ENCODE measurements around the gene ZNF441. TPM values are rescaled to one million over a fixed set of nuclear protein-coding genes. Genes with fewer than 3 reads are reported as not detected.
"Not testable (repeated sequence)": the region's sequence is repeated elsewhere in the genome, so short reads cannot be mapped to it uniquely, and the experiment has no call there.

ZNF441 gene
- total RNA-seq, 2 experiments from 2014 or later = 6.7 to 9.4 TPM

DNA sequence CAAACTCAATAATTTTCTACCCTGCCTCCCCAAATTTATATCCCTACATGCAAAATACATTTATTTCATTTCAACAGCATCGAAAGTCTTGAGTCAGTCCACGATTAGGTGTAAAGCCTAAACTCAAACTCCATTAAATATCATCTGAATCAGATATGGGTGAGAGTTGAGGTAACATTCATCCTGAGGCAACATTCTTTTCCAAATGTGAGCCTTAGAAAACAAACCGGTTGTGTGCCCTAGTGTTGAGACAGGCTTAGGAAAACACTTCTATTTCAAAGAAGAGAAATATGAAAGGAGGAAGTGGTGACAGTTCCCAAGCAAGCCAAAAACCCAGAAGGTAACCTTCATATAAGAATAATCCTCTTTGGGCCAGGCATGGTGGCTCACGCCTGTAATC is 12.1 kb upstream of the ZNF441 start:
- H3K4me3 Mint-ChIP-seq = no peak overlapping the region
- DNase-seq (no peak), ATAC-seq (no peak)
- H3K27ac Mint-ChIP-seq = no peak overlapping the region
- H3K4me1 Mint-ChIP-seq = no peaks in the 10 kb centered on the region
- CTCF ChIA-PET = no interaction called here
- H3K36me3 Mint-ChIP-seq = peaks cover 9% of the 10 kb centered on the region
- peaks cover 8% of the 10 kb centered on the region for H3K27me3 Mint-ChIP-seq
- peaks cover 33% of the 10 kb centered on the region for H3K9me3 Mint-ChIP-seq (ENCODE audit: low read depth)

DNA sequence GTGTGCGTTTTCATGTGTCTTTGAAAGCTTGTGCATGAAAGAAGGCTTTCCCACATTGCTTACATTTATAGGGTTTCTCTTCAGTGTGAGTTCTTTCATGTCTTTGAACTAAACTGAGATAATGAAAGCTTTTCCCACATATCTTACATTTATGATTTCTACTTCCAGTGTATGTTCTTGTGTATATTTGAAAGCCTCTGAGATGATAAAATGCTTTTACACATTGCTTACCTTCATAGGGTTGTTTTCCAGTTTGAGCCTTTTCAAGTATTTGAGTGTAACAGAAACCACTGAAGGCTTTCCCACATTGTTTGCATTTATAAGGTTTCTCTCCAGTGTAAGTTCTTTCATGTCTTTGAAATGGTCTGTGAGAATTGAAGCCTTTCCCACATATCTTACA is 9.8 kb upstream of the ZNF441 start:
- H3K4me3 Mint-ChIP-seq = no peak overlapping the region
- no peak for ATAC-seq
- H3K27me3 Mint-ChIP-seq = peaks cover 2% of the 10 kb centered on the region
- no peaks in the 10 kb centered on the region for H3K4me1 Mint-ChIP-seq
- CTCF ChIA-PET = interaction anchor here (1.2 kb wide), 1 partner anchor 10 kb away, joined by 3 read pairs; the partner anchor contains the start of gene ZNF441
- peaks cover 26% of the 10 kb centered on the region for H3K9me3 Mint-ChIP-seq (ENCODE audit: low read depth)
- no peak overlapping the region for H3K27ac Mint-ChIP-seq
- H3K36me3 Mint-ChIP-seq = peaks cover 9% of the 10 kb centered on the region
- no peak for DNase-seq

DNA sequence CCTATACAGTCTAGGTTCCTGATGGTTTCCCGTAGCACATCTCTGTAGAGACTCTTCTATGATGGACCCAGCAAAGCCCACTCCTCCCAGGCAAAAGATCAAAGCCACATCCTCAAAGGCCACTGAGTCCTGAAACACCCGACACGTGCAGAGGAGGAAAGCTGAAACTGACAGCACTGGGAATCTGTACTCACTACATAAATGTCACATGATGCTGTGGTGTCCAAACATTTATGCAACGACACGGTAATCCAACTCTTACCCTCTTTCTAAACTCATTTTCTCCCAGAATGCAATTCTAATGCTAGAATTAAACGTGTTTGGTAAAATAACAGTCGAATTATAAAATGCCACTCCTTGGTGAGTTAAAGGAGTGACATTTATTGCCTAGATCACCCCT is 7.0 kb upstream of the ZNF441 start:
- CTCF ChIA-PET = no interaction called here

DNA sequence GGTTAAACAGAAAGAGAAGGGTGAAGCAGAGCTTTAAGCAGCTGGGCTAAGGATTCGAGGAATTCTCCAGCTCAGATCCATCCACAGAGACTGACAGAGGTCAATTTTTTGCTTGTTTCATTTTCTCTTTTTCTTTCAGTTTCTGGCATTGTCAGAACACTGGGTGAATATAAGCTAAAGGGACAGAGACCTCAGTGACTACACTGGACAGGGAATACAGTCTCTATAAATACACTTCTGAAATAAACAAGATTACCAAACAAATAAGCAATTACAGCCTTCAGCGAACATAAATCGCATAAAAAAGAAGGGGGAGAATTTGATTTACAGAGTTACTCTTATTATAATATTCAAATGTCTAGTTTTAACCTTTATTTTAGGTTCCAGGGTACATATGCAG is 3.7 kb upstream of the ZNF441 start:
- H3K4me1 Mint-ChIP-seq = peaks cover 11% of the 10 kb centered on the region
- CTCF ChIA-PET = no interaction called here
- DNase-seq (no peak), ATAC-seq (no peak)
- H3K27ac Mint-ChIP-seq = no peak overlapping the region
- H3K27me3 Mint-ChIP-seq = peaks cover 7% of the 10 kb centered on the region
- H3K36me3 Mint-ChIP-seq = peaks cover 11% of the 10 kb centered on the region
- H3K9me3 Mint-ChIP-seq (ENCODE audit: low read depth) = peaks cover 14% of the 10 kb centered on the region
- H3K4me3 Mint-ChIP-seq = no peak overlapping the region

More for the DNA sequence above, 7.0 kb upstream of the ZNF441 start:
- Mint-ChIP-seq H3K27ac (no peak overlapping the region), H3K36me3 (peaks cover 7% of the 10 kb centered on the region), H3K27me3 (peaks cover 4% of the 10 kb centered on the region), H3K9me3 (ENCODE audit: low read depth) (peaks cover 27% of the 10 kb centered on the region), H3K4me3 (no peak overlapping the region), H3K4me1 (no peaks in the 10 kb centered on the region)
- no peak for DNase-seq
- no peak for ATAC-seq

DNA sequence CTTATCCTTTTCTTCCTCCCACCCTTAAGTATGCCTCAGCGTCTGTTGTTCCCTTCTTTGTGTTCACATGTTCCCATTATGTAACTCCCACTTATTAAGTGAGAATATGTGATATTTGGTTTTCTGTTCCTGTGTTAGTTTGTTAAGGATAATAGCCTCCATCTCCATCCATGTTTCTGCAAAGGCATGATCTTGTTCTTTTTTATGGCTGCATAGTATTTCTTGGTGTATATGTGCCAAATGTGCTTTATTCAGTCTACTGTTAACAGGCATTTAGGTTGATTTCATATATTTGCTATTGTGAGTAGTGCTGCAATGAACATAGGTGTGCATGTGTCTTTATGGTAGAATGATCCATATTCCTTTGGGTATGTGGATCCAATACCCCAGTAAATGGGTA is 3.2 kb upstream of the ZNF441 start:
- Mint-ChIP-seq H3K36me3 (peaks cover 15% of the 10 kb centered on the region), H3K4me3 (no peak overlapping the region)

DNA sequence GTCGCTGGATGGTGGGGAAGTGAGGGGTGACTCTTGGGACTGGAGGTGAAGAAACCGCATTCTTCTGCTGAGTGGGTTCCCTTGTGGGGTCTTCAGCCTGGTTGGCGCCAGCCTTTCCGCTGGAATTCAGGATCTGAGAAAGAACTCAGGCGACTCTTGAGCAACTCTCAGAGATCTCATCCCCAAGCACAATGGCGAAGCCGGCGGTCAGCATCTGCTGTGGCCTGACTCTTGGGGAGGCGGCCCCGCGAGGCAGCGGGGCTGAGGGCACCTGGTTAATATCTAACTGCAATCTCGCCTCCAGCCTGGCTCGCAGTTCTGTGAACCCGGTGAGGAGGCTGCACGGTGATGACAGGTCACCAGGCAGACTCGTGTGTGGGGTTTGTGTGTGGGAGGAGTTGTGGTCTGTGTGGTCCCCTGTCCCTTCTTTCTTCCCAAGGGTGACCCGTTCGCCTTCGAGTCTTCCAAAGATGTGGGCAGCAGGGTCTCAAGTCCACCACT is 883 bp downstream of the ZNF441 start:
- peaks cover 7% of the 10 kb centered on the region for H3K27me3 Mint-ChIP-seq
- H3K27ac Mint-ChIP-seq = peak overlapping the region; percentile 86
- peak overlapping the region; percentile 94 for H3K4me3 Mint-ChIP-seq
- peaks cover 44% of the 10 kb centered on the region for H3K36me3 Mint-ChIP-seq
- CTCF ChIA-PET = interaction anchor here (1.4 kb wide), 1 partner anchor 11 kb away, joined by 3 read pairs; no protein-coding TSS in a partner anchor
- peaks cover 29% of the 10 kb centered on the region for H3K9me3 Mint-ChIP-seq (ENCODE audit: low read depth)
- peak; percentile 55 for DNase-seq
- ATAC-seq = no peak
- H3K4me1 Mint-ChIP-seq = peaks cover 15% of the 10 kb centered on the region

More for the DNA sequence above, 3.2 kb upstream of the ZNF441 start:
- DNase-seq (no peak), ATAC-seq (no peak)
- CTCF ChIA-PET = interaction anchor here (1.1 kb wide), 1 partner anchor 34 kb away, joined by 5 read pairs; the partner anchor contains the start of gene ZNF491
- Mint-ChIP-seq H3K9me3 (ENCODE audit: low read depth) (peaks cover 14% of the 10 kb centered on the region), H3K27ac (no peak overlapping the region), H3K27me3 (peaks cover 7% of the 10 kb centered on the region), H3K4me1 (peaks cover 15% of the 10 kb centered on the region)

DNA sequence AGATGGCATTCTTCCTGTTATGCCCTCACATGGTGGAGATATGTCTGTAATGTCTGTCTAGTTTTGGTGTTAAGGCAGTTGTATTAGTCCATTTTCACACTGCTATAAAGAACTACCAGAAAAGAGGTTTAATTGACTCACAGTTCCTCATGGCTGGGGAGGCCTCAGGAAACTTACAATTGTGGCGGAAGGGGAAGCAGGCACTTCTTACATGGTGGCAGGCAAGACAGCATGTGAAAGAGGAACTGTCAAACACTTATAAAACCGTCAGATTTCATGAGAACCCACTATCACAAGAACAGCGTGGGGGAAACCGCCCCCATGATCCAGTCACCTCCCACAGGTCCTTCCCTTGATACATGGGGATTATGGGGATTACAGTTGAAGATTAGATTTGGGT is 3.2 kb downstream of the ZNF441 start:
- H3K4me3 Mint-ChIP-seq = no peak overlapping the region
- CTCF ChIA-PET = no interaction called here
- H3K9me3 Mint-ChIP-seq (ENCODE audit: low read depth) = peaks cover 36% of the 10 kb centered on the region
- peaks cover 15% of the 10 kb centered on the region for H3K4me1 Mint-ChIP-seq
- no peak for ATAC-seq
- peaks cover 57% of the 10 kb centered on the region for H3K36me3 Mint-ChIP-seq
- DNase-seq = no peak
- H3K27me3 Mint-ChIP-seq = peaks cover 1% of the 10 kb centered on the region
- H3K27ac Mint-ChIP-seq = no peak overlapping the region

DNA sequence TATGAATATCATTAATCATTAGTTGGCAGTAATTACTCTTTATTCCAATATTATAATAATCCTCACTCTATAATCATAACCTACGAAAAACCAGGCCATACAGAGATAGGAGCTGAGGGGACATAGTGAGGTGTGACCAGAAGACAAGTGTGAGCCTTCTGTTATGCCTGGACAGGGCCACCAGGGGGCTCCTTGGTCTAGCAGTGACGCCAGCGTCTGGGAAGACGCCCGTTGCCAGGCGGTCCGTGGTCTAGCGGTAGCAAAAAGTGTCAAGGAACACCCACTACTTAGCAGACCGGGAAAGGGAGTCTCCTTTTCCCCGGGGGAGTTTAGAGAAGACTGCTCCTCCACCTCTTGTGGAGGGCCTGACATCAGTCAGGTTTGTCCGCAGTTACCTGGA is 4.7 kb downstream of the ZNF441 start:
- CTCF ChIA-PET, H3K27ac Mint-ChIP-seq, H3K4me3 Mint-ChIP-seq, ATAC-seq, DNase-seq, H3K27me3 Mint-ChIP-seq: not testable (repeated sequence)
- H3K9me3 Mint-ChIP-seq (ENCODE audit: low read depth) = peaks cover 36% of the 10 kb centered on the region
- H3K36me3 Mint-ChIP-seq = peaks cover 64% of the 10 kb centered on the region
- H3K4me1 Mint-ChIP-seq = peaks cover 13% of the 10 kb centered on the region

DNA sequence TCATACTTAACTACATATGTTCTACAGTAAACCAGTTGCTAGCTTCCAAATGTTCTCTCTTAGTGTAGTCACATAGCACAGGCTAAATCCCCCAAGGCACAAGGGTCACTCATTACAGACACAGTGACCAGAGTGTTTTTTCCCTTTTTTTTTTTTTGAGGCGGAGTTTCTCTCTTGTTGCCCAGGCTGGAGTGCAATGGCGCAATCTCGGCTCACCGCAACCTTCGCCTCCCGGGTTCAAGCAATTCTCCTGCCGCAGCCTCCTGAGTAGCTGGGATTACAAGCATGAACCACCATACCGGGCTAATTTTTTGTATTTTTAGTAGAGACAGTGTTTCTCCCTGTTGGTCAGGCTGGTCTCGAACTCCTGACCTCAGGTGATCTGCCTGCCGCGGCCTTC is 9.9 kb downstream of the ZNF441 start:
- H3K4me1 Mint-ChIP-seq, H3K4me3 Mint-ChIP-seq, H3K27ac Mint-ChIP-seq, H3K27me3 Mint-ChIP-seq, CTCF ChIA-PET, ATAC-seq, DNase-seq: not testable (repeated sequence)
- Mint-ChIP-seq H3K36me3 (peaks cover 86% of the 10 kb centered on the region), H3K9me3 (ENCODE audit: low read depth) (peaks cover 51% of the 10 kb centered on the region)

DNA sequence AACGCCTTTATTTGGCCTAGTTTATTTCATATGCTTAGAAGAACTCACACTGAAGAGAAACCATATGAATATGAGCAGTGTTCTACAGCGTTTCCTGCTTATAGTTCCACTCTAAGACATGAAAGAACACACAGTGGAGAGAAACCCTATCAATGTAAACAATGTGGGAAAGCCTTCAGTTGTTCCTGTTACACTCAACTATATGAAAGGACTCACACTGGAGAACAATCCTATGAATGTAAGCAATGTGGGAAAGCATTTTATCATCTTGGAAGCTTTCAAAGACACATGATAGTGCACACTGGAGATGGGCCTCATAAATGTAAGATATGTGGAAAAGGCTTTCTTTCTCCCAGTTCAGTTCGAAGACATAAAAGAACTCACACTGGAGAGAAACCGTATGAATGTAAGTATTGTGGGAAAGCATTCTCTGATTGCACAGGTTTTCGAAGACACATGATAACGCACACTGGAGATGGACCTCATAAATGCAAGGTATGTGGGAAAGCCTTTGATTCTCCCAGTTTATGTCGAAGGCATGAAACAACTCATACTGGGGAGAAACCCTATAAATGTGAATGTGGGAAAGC is 13.7 kb downstream of the ZNF441 start:
- no peak overlapping the region for H3K4me3 Mint-ChIP-seq
- no peak overlapping the region for H3K27ac Mint-ChIP-seq
- no peaks in the 10 kb centered on the region for H3K4me1 Mint-ChIP-seq
- no peaks in the 10 kb centered on the region for H3K27me3 Mint-ChIP-seq
- H3K9me3 Mint-ChIP-seq (ENCODE audit: low read depth) = peaks cover 53% of the 10 kb centered on the region
- no peak for ATAC-seq
- CTCF ChIA-PET = no interaction called here
- DNase-seq = no peak
- peaks cover 83% of the 10 kb centered on the region for H3K36me3 Mint-ChIP-seq

DNA sequence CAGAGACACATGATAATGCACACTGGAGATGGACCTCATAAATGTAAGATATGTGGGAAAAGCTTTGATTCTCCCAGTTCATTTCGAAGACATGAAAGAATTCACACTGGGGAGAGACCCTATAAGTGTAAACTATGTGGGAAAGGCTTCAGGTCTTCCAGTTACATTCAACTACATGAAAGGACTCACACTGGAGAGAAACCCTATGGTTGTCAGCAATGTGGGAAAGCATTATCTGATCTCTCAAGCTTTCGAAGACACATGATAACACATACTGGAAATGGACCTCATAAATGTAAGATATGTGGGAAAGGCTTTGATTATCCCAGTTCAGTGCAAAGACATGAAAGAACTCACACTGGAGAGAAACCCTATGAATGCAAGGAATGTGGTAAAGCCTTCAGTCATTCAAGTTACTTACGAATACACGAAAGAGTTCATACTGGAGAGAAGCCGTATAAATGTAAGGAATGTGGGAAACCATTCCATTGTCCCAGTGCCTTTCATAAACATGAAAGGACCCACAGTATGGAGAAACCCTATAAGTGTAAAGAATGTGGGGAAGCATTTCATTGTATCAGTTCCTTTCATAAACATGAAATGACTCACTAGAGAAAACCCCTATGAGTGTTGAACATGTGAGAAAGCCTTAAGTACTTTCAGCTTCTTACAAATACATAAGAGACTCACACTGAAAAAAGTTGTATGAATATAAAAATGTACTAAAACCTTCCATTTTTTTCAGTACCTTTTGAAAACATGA is 14.7 kb downstream of the ZNF441 start:
- H3K36me3 Mint-ChIP-seq = peaks cover 79% of the 10 kb centered on the region
- no peaks in the 10 kb centered on the region for H3K27me3 Mint-ChIP-seq
- H3K4me3 Mint-ChIP-seq = no peak overlapping the region
- CTCF ChIA-PET = no interaction called here
- H3K4me1 Mint-ChIP-seq = no peaks in the 10 kb centered on the region
- DNase-seq = no peak
- H3K27ac Mint-ChIP-seq = no peak overlapping the region
- peaks cover 53% of the 10 kb centered on the region for H3K9me3 Mint-ChIP-seq (ENCODE audit: low read depth)
- no peak for ATAC-seq

DNA sequence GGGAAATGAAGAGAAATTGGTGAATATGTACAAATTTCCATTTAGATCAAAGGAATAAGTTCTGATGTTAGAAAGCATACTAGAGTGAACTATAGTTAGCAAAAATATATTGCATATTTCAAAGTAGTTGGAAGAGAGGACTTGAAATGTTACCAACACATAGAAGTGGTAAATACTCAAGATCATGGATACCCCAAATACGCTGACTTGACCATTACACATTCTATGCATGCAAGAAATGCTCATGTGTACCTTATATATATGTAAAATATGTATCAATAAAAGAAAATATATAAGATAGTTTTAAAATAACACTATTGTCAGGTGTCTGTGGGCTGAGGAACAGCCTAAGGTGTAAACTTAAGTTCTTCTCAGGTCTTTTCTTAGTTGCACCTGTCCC is 17.0 kb downstream of the ZNF441 start:
- Mint-ChIP-seq H3K4me1 (no peaks in the 10 kb centered on the region), H3K36me3 (peaks cover 64% of the 10 kb centered on the region), H3K4me3 (no peak overlapping the region), H3K27ac (no peak overlapping the region), H3K9me3 (ENCODE audit: low read depth) (peaks cover 46% of the 10 kb centered on the region), H3K27me3 (no peaks in the 10 kb centered on the region)
- CTCF ChIA-PET = no interaction called here
- no peak for ATAC-seq
- DNase-seq = no peak

DNA sequence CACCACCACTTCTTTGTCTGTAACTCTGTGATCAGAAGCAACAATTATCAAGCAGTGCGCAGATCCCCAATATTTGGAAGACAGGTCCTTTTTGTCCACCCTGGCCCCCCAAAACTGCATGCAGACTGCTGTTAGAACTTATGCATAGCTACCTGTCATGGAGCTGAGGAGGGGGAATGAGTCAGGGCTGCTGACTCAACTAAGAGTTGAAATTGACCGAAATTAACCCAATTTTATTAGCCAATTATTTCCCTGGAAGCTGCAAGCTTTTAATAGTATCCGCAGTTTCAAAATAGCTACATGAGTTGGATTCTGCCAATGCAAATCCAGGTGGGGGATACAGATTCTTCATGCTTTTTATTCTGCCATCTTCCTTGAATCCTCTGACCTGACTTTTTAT is 17.6 kb downstream of the ZNF441 start:
- no peaks in the 10 kb centered on the region for H3K27me3 Mint-ChIP-seq
- no peak overlapping the region for H3K4me3 Mint-ChIP-seq
- peak overlapping the region; percentile 15 for H3K27ac Mint-ChIP-seq
- CTCF ChIA-PET = no interaction called here
- no peaks in the 10 kb centered on the region for H3K4me1 Mint-ChIP-seq
- H3K36me3 Mint-ChIP-seq = peaks cover 58% of the 10 kb centered on the region
- DNase-seq (no peak), ATAC-seq (no peak)
- H3K9me3 Mint-ChIP-seq (ENCODE audit: low read depth) = peaks cover 50% of the 10 kb centered on the region

DNA sequence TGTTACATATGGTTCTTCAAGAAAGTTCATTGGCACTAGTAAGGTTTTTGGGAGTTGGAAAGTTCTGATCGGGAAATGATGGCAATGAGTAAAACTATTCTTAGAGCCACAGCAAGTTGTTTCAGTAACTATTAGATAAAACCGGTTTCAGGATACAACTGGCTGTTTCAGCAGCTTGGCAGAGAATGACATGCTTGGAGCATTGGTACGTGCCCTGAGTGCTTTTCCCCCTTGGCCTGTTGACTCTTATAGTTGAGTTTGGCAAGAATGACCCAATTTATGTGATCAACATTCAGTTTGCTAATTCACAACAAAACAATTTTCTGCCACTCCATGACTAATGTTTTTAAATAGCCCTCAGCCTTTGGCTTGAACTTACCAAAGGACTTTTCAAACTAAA is 20.7 kb downstream of the ZNF441 start:
- DNase-seq = no peak
- Mint-ChIP-seq H3K27ac (no peak overlapping the region), H3K36me3 (peaks cover 31% of the 10 kb centered on the region), H3K9me3 (ENCODE audit: low read depth) (peaks cover 47% of the 10 kb centered on the region), H3K4me1 (no peaks in the 10 kb centered on the region), H3K4me3 (no peak overlapping the region), H3K27me3 (no peaks in the 10 kb centered on the region)
- no peak for ATAC-seq
- CTCF ChIA-PET = no interaction called here

Data from activated CD8-positive, alpha-beta memory T cell treated with anti-CD3 and anti-CD28 coated beads, Interleukin-2, amount 10 ng/mL, durations not matched to agents 7 days and 5 days (primary cell).